GM12872 (cell line): Measurements from ENCODE around the gene INSRR.

Experiments
- TF ChIP-seq, protein P1 (sequence below): IDR thresholded peaks from 3 replicates; pipeline ENCODE4 v1.5.1; 2011; ENCODE audit warnings: low read depth, mild to moderate bottlenecking, low read length, moderate library complexity; ENCODE audit not compliant: insufficient read depth

Gene INSRR

DNA sequence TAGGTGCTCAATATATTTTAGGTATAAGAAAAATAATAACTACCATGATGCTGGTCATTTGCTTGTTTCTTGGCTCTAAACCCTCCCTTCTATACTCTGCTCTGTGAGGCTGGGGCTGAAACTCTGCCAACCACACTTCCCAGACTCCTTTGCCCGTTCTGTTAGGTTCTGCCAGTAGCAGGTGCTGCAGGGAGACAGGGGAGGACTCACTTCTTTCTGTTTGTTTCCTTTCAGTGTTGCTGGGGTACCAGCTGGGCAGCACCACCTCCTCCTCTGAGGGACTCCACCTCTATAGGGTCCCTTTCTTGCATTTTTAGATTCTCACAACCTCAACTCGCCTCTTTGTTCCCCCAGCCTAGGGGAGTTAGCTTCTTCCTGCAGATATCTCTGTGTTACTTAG lies 25.3 kb downstream of the INSRR start:
- TF ChIP-seq, protein P1, sequence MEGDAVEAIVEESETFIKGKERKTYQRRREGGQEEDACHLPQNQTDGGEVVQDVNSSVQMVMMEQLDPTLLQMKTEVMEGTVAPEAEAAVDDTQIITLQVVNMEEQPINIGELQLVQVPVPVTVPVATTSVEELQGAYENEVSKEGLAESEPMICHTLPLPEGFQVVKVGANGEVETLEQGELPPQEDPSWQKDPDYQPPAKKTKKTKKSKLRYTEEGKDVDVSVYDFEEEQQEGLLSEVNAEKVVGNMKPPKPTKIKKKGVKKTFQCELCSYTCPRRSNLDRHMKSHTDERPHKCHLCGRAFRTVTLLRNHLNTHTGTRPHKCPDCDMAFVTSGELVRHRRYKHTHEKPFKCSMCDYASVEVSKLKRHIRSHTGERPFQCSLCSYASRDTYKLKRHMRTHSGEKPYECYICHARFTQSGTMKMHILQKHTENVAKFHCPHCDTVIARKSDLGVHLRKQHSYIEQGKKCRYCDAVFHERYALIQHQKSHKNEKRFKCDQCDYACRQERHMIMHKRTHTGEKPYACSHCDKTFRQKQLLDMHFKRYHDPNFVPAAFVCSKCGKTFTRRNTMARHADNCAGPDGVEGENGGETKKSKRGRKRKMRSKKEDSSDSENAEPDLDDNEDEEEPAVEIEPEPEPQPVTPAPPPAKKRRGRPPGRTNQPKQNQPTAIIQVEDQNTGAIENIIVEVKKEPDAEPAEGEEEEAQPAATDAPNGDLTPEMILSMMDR: no peak

DNA sequence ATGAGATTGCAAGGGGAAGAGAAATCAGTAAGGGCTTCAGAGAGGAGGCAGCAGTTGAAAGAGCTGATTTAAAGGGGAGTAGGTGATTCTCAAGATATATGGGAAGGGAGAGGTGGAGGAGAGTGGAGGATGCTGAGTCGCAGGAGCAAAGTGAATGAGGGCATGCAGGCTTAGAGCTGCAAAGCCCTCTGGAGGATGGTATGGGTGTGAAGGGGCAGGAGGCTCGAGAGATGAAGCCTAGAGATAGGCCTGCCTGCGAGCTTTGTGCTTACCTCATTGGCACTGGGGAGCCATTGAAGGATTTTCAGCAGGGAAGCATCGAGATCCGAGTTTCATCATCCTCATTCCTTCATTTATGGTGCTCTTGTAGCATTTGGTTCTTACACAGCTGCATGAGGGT lies 26.5 kb downstream of the INSRR start:
- TF ChIP-seq, protein P1: no peak

- TF ChIP-seq, protein P1: no peak
Observed at GRCh38 chr1:156828400-156829124, 30.4 kb downstream of the INSRR start.

DNA sequence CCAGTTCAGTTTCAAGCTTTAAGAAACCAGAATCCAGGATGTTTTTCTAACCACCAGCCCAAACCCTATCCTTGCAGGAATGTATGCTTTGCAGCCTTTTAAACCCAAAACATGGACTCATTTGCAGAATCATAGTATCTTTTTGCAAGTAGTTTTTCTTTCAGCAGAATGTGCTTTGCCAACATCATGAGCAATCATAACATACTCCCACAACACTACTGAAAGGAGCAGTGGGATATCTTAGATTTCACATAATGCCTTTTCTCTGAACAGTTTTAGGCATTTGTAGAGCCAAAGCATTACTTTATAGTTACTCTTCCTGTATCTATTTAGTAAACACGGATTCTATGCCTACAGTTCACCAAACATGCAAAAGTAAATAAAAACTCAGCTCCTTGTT lies 32.3 kb downstream of the INSRR start:
- TF ChIP-seq, protein P1: no peak

- TF ChIP-seq, protein P1: no peak
Observed at GRCh38 chr1:156823210-156823790, 35.6 kb downstream of the INSRR start.

DNA sequence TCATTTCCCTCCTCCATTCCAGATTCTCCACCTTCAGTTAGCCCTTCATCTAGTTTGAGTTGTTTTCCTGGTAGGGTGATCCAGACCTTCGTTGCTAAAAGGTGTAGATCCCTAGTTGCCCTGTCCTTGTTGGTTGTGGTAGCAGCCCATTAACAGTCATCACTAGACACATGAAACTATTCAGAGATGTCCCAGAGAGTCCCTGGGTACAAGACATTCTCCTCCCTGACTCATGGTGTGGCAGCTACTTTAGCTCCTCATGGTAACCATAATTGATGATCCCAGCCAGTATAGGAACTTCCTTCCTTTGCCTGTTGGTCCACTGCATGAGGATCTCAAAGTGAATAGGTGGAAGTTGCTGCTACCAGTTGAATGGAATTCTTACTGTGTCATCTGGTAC lies 36.2 kb downstream of the INSRR start:
- TF ChIP-seq, protein P1: no peak

DNA sequence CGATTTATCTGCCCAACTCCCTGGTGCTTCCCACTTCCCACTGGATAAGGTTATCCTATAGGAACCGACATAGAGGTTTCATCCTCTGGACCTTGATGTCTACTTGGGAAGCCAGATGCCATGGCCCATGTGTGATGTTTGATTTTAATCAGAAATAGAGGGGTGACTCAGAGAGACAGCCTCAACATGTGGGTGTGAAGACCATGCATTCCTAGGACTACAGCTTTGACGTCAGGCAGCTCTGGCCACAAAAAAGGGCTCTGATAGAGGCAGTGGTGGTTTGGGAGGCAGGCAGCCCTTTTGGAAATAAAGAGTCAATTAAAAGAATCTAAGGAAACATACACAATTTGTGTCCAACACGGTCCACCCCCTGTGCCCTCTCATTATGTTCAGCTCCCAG lies 37.1 kb downstream of the INSRR start:
- TF ChIP-seq, protein P1: no peak
